Osteocyte (in vitro differentiated cells): ENCODE results near the gene METAP1D. TPM values are rescaled to one million over a fixed set of nuclear protein-coding genes. Genes with fewer than 3 reads are reported as not detected.

ENCODE experiments used
- DNase-seq: peaks from one replicate; pipeline ENCODE4 v3.0.0; 2021; ENCODE audit warnings: mixed read lengths; ENCODE audit not compliant: unreplicated experiment; ENCODE audit errors: extremely low spot score
- H3K27ac Mint-ChIP-seq: one replicate; pipeline ENCODE4 v1.8.0; 2021; ENCODE audit warnings: mild to moderate bottlenecking, mixed read lengths; ENCODE audit not compliant: unreplicated experiment
- H3K27me3 Mint-ChIP-seq: one replicate; pipeline ENCODE4 v1.8.0; 2021; ENCODE audit warnings: mixed read lengths; ENCODE audit not compliant: unreplicated experiment
- H3K36me3 Mint-ChIP-seq: one replicate; pipeline ENCODE4 v1.8.0; 2021; ENCODE audit warnings: mixed read lengths; ENCODE audit not compliant: unreplicated experiment
- H3K4me1 Mint-ChIP-seq: one replicate; pipeline ENCODE4 v1.8.0; 2021; ENCODE audit warnings: mixed read lengths; ENCODE audit not compliant: unreplicated experiment
- H3K4me3 Mint-ChIP-seq: one replicate; pipeline ENCODE4 v1.8.0; 2021; ENCODE audit warnings: mild to moderate bottlenecking, moderate library complexity, mixed read lengths; ENCODE audit not compliant: unreplicated experiment
- H3K9me3 Mint-ChIP-seq: one replicate; pipeline ENCODE4 v1.8.0; 2021; ENCODE audit warnings: mixed read lengths; ENCODE audit not compliant: unreplicated experiment
- total RNA-seq: library from RNA; stranded (reverse); gene quantifications from 2 replicates; pipeline ENCODE4 v1.2.1, GENCODE V29; 2021
- TF ChIP-seq, protein P1 (sequence below): fragments of 200-600 bp; sonication (generic); IDR thresholded peaks from 2 replicates; pipeline ENCODE4 v1.5.0; 2021; ENCODE audit warnings: antibody characterized with exemption, mild to moderate bottlenecking, moderate library complexity

The METAP1D gene
- total RNA-seq, 1 donor from 2014 or later: 8.5 TPM

DNA sequence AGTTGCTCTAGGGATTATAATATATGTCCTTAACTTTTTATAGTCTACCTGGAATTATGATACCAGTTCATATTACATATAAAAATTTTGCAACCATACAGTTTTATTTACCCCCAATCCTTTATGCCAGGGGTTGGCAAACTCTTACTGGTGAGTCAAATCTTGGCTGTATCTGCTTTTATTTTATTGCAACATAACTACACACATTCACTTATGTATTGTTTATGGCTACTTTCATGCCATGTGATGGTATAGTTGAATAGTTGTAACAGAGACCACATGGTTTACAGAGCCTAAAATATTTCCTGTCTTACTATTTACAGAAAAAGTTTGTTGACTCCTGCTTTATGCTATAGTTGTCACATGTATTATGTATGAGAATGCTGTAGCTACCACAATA is 128.7 kb downstream of the METAP1D start:
- no peak for DNase-seq
- H3K27ac Mint-ChIP-seq: no peak overlapping the region
- TF ChIP-seq, protein P1, sequence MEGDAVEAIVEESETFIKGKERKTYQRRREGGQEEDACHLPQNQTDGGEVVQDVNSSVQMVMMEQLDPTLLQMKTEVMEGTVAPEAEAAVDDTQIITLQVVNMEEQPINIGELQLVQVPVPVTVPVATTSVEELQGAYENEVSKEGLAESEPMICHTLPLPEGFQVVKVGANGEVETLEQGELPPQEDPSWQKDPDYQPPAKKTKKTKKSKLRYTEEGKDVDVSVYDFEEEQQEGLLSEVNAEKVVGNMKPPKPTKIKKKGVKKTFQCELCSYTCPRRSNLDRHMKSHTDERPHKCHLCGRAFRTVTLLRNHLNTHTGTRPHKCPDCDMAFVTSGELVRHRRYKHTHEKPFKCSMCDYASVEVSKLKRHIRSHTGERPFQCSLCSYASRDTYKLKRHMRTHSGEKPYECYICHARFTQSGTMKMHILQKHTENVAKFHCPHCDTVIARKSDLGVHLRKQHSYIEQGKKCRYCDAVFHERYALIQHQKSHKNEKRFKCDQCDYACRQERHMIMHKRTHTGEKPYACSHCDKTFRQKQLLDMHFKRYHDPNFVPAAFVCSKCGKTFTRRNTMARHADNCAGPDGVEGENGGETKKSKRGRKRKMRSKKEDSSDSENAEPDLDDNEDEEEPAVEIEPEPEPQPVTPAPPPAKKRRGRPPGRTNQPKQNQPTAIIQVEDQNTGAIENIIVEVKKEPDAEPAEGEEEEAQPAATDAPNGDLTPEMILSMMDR: no peak
- H3K36me3 Mint-ChIP-seq: no peaks in the 10 kb centered on the region
- peaks cover under 1% of the 10 kb centered on the region for H3K27me3 Mint-ChIP-seq
- H3K9me3 Mint-ChIP-seq: peaks cover 5% of the 10 kb centered on the region
- no peaks in the 10 kb centered on the region for H3K4me1 Mint-ChIP-seq
- H3K4me3 Mint-ChIP-seq: no peak overlapping the region

DNA sequence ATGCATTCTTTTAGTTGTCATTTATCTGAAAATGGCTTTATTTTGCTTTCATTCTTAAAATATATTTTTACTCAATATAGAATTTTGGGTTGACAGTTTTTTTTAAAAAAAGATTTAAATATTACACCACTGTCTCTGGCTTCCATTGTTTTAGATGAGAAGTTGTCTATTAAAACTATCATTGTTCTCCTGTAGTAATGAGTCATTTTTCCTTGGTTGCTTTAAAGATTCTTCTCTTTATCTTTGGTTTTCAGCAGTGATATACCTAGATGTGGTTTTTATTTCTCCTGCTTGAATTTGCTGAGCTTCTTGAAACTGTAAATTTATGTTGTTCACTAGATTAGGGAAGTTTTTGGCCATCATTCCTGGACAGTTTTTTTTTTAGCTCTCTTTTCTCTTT is 129.7 kb downstream of the METAP1D start:
- no peak for DNase-seq
- H3K4me1 Mint-ChIP-seq: no peaks in the 10 kb centered on the region
- peaks cover 5% of the 10 kb centered on the region for H3K9me3 Mint-ChIP-seq
- peaks cover 2% of the 10 kb centered on the region for H3K27me3 Mint-ChIP-seq
- no peaks in the 10 kb centered on the region for H3K36me3 Mint-ChIP-seq
- H3K27ac Mint-ChIP-seq: no peak overlapping the region
- TF ChIP-seq, protein P1: no peak
- no peak overlapping the region for H3K4me3 Mint-ChIP-seq

Other genes with a start within 250 kb of the METAP1D start
- 16.5 and 18.7 TPM in 2 replicates for gene SLC25A12, start 105.7 kb upstream of the METAP1D start, total RNA-seq
- gene HAT1, start 77.5 kb upstream of the METAP1D start, total RNA-seq: 44.6 and 45.7 TPM in 2 replicates
- 25.2 and 29.7 TPM in 2 replicates for gene DLX1, start 85.6 kb downstream of the METAP1D start, total RNA-seq
- 17.4 and 17.6 TPM in 2 replicates for gene DLX2, start 102.9 kb downstream of the METAP1D start, total RNA-seq